NCI-H345 treated with DMSO at 0.1 percent for 48 hours (cell line): ENCODE measurements around the gene L1TD1.
"Not testable (repeated sequence)": the region's sequence is repeated elsewhere in the genome, so short reads cannot be mapped to it uniquely, and the experiment has no call there.

Experiments
- DNase-seq: peaks from one replicate; lab custom pipeline; 2025; ENCODE audit not compliant: unreplicated experiment; lab: John Stamatoyannopoulos, UW

The L1TD1 gene

GRCh38 chr1:62234688-62235087 is 40.0 kb downstream of the L1TD1 start:
- no peak for DNase-seq

GRCh38 chr1:62235576-62235975 is 40.9 kb downstream of the L1TD1 start:
- no peak for DNase-seq

- DNase-seq, result no peak
Observed at GRCh38 chr1:62237361-62237760, 42.7 kb downstream of the L1TD1 start.

GRCh38 chr1:62237950-62238374 is 43.3 kb downstream of the L1TD1 start:
- no peak for DNase-seq

GRCh38 chr1:62238507-62238906 is 43.9 kb downstream of the L1TD1 start:
- no peak for DNase-seq

- not testable (repeated sequence) for DNase-seq
Observed at GRCh38 chr1:62239652-62240403, 45.2 kb downstream of the L1TD1 start.

- DNase-seq, result no peak
Observed at GRCh38 chr1:62240651-62241370, 46.2 kb downstream of the L1TD1 start.

GRCh38 chr1:62241371-62242131 is 46.9 kb downstream of the L1TD1 start:
- peak; percentile 32 for DNase-seq

GRCh38 chr1:62244380-62244779 is 49.7 kb downstream of the L1TD1 start:
- not testable (repeated sequence) for DNase-seq

- no peak for DNase-seq
Observed at GRCh38 chr1:62245201-62245600, 50.6 kb downstream of the L1TD1 start.

- DNase-seq, result no peak
Observed at GRCh38 chr1:62247391-62248168, 52.9 kb downstream of the L1TD1 start.

GRCh38 chr1:62250126-62250726 is 55.6 kb downstream of the L1TD1 start:
- DNase-seq, result no peak

- no peak for DNase-seq
Observed at GRCh38 chr1:62259551-62259950, 64.9 kb downstream of the L1TD1 start.

- no peak for DNase-seq
Observed at GRCh38 chr1:62260688-62261087, 66.0 kb downstream of the L1TD1 start.
